NCI-H2227 (cell line): ENCODE measurements around the gene AP3B1.
"Not testable (repeated sequence)": the region's sequence is repeated elsewhere in the genome, so short reads cannot be mapped to it uniquely, and the experiment has no call there.

Experiments used
- DNase-seq: peaks from one replicate; lab custom pipeline; 2025; ENCODE audit not compliant: unreplicated experiment; lab: John Stamatoyannopoulos, UW

AP3B1 gene

GRCh38 chr5:78170335-78170734 is 124.2 kb downstream of the AP3B1 start:
- not testable (repeated sequence) for DNase-seq

GRCh38 chr5:78162253-78162862 is 132.1 kb downstream of the AP3B1 start:
- peak; percentile 11 for DNase-seq

GRCh38 chr5:78157001-78157400 is 137.5 kb downstream of the AP3B1 start:
- DNase-seq, result no peak

- no peak for DNase-seq
These were observed 142.8 kb downstream of the AP3B1 start for GRCh38 chr5:78151594-78152271.

- DNase-seq, result no peak
These were observed 157.2 kb downstream of the AP3B1 start for GRCh38 chr5:78137290-78137689.

GRCh38 chr5:78133423-78133822 is 161.1 kb downstream of the AP3B1 start:
- DNase-seq, result no peak

GRCh38 chr5:78132507-78132906 is 162.0 kb downstream of the AP3B1 start:
- DNase-seq, result no peak

GRCh38 chr5:78129597-78129996 is 164.9 kb downstream of the AP3B1 start:
- no peak for DNase-seq

- no peak for DNase-seq
These were observed 166.6 kb downstream of the AP3B1 start for GRCh38 chr5:78127875-78128274.

GRCh38 chr5:78126536-78126935 is 168.0 kb downstream of the AP3B1 start:
- no peak for DNase-seq

GRCh38 chr5:78116167-78116566 is 178.3 kb downstream of the AP3B1 start:
- DNase-seq, result no peak

GRCh38 chr5:78113689-78114264 is 180.7 kb downstream of the AP3B1 start:
- DNase-seq, result no peak

- DNase-seq, result no peak
These were observed 181.6 kb downstream of the AP3B1 start for GRCh38 chr5:78112931-78113330.

GRCh38 chr5:78109891-78110324 is 184.6 kb downstream of the AP3B1 start:
- DNase-seq, result no peak

GRCh38 chr5:78108564-78108963 is 185.9 kb downstream of the AP3B1 start:
- DNase-seq, result no peak

- DNase-seq, result no peak
These were observed 191.1 kb downstream of the AP3B1 start for GRCh38 chr5:78103232-78103918.

- no peak for DNase-seq
These were observed 192.0 kb downstream of the AP3B1 start for GRCh38 chr5:78102500-78102899.

- DNase-seq, result no peak
These were observed 199.4 kb downstream of the AP3B1 start for GRCh38 chr5:78095125-78095524.

GRCh38 chr5:78090002-78090401 is 204.5 kb downstream of the AP3B1 start:
- no peak for DNase-seq

GRCh38 chr5:78078858-78079257 is 215.6 kb downstream of the AP3B1 start:
- no peak for DNase-seq

GRCh38 chr5:78077369-78078068 is 217.0 kb downstream of the AP3B1 start:
- DNase-seq, result no peak
